GM12891 (cell line): ENCODE measurements around the gene GNPTG.

Source experiments
- DNase-seq: peaks from one replicate; pipeline ENCODE4 v3.0.0; 2011; ENCODE audit warnings: low spot score; ENCODE audit not compliant: insufficient read length
- FAIRE-seq: peaks from 2 replicates; lab custom pipeline; 2011; peaks lifted over from hg19 to GRCh38; lab: Jason Lieb, UNC
- PAX5 ChIP-seq: IDR thresholded peaks from 2 replicates; pipeline ENCODE4 v1.6.1; 2011; ENCODE audit warnings: low read length, moderate library complexity, mild to moderate bottlenecking; ENCODE audit not compliant: insufficient read depth, severe bottlenecking
- POLR2A ChIP-seq: IDR thresholded peaks from 2 replicates; pipeline ENCODE4 v1.6.1; 2011; ENCODE audit warnings: low read depth, low read length, control low read depth
- POLR2AphosphoS5 ChIP-seq: IDR thresholded peaks from 2 replicates; pipeline ENCODE4 v1.6.1; 2011; ENCODE audit warnings: low read depth, low read length, control low read depth
- POU2F2 ChIP-seq: IDR thresholded peaks from 2 replicates; pipeline ENCODE4 v1.6.1; 2011; ENCODE audit warnings: low read depth, mild to moderate bottlenecking, control low read depth, low read length, moderate library complexity
- SPI1 ChIP-seq: IDR thresholded peaks from 2 replicates; pipeline ENCODE4 v1.6.1; 2011; ENCODE audit warnings: low read depth, low read length, control low read depth
- TAF1 ChIP-seq: IDR thresholded peaks from 2 replicates; pipeline ENCODE4 v1.6.1; 2011; ENCODE audit warnings: low read depth, low read length, control low read depth

GNPTG gene

GRCh38 chr16:1338855-1339675, 12.7 kb upstream of the GNPTG start:
- FAIRE-seq = no peak
- no peak for DNase-seq
- TF ChIP-seq POU2F2 (no peak), SPI1 (no peak), POLR2A (no peak), POLR2AphosphoS5 (no peak), PAX5 (no peak), TAF1 (no peak)

DNA sequence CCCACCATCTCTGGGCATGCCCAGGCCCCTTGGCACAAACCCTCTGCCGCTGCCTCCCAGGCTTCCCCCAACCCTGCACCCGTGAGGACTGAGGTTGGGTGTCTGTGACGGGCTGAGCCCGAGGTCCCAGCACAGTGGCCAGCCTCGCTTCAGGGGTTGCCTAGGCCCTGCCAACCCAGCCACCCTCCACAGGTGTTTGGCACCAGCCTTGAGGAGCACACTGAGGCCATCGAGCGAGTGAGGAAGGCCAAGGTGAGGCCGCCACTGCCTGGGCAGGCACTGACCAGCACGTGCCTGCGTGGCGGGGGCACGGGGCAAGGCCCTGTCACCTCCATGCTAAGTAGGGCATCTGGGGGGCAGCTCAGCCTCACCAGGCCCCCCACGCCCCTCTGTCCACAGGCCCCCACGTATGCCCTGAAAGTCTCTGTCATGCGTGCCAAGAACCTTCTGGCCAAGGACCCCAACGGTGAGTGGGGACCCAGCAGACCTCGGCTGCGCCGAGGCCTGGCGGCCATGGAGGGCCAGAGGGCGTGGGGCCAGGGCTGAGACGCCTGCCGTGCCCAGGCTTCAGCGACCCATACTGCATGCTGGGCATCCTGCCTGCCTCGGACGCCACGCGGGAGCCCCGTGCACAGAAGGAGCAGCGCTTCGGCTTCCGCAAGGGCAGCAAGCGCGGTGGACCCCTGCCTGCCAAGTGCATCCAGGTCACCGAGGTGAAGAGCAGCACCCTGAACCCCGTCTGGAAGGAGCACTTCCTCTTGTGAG, 10.8 kb upstream of the GNPTG start:
- FAIRE-seq (no peak), DNase-seq (no peak)
- no peak for TF ChIP-seq TAF1
- TF ChIP-seq POU2F2 = no peak
- no peak for TF ChIP-seq POLR2AphosphoS5
- no peak for TF ChIP-seq PAX5
- no peak for TF ChIP-seq SPI1
- no peak for TF ChIP-seq POLR2A

GRCh38 chr16:1341495-1342420, 10.0 kb upstream of the GNPTG start:
- no peak for FAIRE-seq
- no peak for TF ChIP-seq POLR2AphosphoS5
- TF ChIP-seq POU2F2 = no peak
- no peak for TF ChIP-seq POLR2A
- TF ChIP-seq PAX5 = no peak
- no peak for TF ChIP-seq SPI1
- TF ChIP-seq TAF1 = no peak
- DNase-seq = no peak

DNA sequence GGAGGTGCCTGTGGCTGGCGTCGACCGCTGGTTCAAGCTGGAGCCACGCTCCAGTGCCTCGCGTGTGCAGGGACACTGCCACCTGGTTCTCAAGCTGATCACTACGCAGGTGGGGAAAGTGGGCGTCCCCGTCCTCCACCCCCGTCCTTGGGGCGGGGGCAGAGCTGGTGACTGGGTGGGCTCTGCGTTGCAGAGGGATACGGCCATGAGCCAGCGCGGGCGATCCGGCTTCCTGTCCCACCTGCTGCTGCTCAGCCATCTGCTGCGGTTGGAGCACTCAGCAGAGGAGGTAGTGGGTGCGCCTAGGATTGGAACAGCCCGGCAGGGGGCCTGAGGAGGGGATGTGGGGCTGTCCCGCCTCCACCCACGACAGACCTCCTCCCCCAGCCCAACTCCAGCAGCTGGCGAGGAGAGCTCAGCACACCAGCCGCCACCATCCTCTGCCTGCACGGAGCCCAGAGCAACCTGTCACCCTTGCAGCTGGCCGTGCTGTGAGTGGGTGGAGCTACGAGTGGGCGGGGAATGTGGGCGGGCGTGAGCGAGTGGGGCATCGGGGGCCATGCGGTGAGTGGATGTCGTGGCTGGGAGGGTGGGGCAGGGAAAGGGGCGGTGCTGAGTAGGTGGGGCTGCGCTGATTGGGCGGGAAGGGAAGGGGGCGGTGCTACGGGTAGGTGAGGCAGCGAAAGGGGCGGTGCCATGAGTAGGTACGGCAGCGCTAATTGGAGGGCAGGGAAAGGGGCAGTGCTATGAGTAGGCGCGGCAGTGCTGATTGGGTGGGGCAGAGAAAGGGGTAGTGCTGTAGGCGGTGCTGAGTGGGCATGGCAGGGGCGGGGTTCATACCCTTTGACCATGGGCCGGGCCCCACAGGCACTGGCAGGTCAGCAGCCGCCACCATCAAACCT, 9.0 kb upstream of the GNPTG start:
- FAIRE-seq (peak; percentile 100), DNase-seq (peak; percentile 100)
- TF ChIP-seq POLR2A (no peak), POLR2AphosphoS5 (no peak), POU2F2 (no peak), SPI1 (0 out of 2 replicates have a peak, but pooled peaks have one; percentile 14), PAX5 (no peak), TAF1 (no peak)

GRCh38 chr16:1343428-1344242, 8.1 kb upstream of the GNPTG start:
- no peak for TF ChIP-seq POU2F2
- no peak for TF ChIP-seq POLR2A
- no peak for TF ChIP-seq PAX5
- no peak for TF ChIP-seq TAF1
- TF ChIP-seq POLR2AphosphoS5 = no peak
- TF ChIP-seq SPI1 = no peak
- FAIRE-seq (no peak), DNase-seq (no peak)

DNA sequence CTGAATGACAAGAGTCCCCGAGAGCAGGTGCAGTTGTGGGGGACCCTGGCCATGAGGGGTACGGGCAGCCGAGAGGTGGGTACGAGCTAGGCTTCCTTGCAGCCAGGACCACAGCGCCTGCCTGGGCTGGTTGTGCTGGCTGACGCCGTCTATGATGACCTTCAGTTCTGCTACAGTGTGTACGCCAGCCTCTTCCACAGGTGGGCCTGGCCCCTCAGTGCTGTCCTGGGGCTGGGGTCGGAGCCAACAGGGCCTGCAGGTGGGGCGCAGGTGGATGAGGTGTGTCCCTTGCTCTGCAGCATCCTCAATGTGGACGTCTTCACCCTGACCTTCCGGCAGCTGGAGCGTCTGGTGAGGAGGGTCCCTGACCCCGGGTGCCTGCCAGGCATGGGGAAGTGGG, 7.2 kb upstream of the GNPTG start:
- TF ChIP-seq POLR2A (no peak), PAX5 (no peak), TAF1 (no peak), SPI1 (no peak), POU2F2 (no peak), POLR2AphosphoS5 (no peak)
- no peak for DNase-seq
- FAIRE-seq = no peak

DNA sequence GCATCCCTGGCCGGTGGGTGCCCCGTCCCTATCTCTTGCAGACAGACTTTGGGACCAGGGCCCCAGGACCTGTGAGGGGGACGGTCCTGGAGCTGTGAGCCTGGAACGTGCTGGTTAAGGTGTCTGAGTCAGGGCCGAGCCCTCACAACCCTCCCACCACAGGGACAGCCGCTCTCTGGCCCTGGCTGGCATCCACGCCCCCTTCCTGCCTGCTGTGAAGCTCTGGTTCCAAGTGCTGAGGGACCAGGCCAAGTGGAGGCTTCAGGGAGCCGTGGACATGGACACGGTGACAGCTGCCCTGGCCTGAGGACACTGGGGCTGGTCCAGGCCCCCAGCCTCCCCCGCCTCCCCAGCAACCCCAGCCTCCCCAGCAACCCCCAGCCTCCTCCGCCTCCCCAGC, 6.6 kb upstream of the GNPTG start:
- DNase-seq (no peak), FAIRE-seq (no peak)
- TF ChIP-seq POU2F2 = no peak
- TF ChIP-seq TAF1 = no peak
